Brain pericyte (primary cell): ENCODE measurements around the gene CACUL1.
"Not testable (repeated sequence)": the region's sequence is repeated elsewhere in the genome, so short reads cannot be mapped to it uniquely, and the experiment has no call there.

ENCODE experiments used
- DNase-seq: peaks from one replicate; pipeline ENCODE4 v3.0.0-alpha.2; 2012; ENCODE audit warnings: low read depth, low spot score

Gene CACUL1

DNA sequence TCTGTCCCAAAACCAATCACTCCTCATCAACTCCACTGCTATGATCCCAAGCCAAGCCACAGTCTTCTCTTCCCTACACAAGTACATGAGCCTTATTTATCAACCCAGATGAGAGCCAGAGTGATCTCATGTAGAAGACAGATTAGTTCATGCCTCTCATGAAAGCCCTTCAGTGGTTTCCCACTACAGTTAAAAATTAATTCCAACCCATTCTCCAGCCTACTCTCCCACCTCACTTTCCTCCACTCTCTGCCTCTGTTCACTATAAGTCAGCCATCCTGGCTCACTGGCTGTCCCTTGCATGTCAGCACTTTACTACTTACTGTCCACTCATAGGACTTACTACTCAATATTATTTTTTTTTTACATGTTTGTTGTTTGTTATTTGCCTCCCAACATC lies 67.3 kb downstream of the CACUL1 start:
- DNase-seq: no peak

- no peak for DNase-seq
These were observed 72.2 kb downstream of the CACUL1 start for GRCh38 chr10:118682533-118682932.

GRCh38 chr10:118680197-118680596 lies 74.6 kb downstream of the CACUL1 start:
- DNase-seq: no peak

GRCh38 chr10:118674226-118674919 lies 80.4 kb downstream of the CACUL1 start:
- no peak for DNase-seq

- no peak for DNase-seq
These were observed 81.7 kb downstream of the CACUL1 start for GRCh38 chr10:118672766-118673715.

GRCh38 chr10:118672153-118672552 lies 82.6 kb downstream of the CACUL1 start:
- DNase-seq: no peak

GRCh38 chr10:118671221-118671620 lies 83.5 kb downstream of the CACUL1 start:
- DNase-seq: not testable (repeated sequence)

- no peak for DNase-seq
These were observed 84.2 kb downstream of the CACUL1 start for GRCh38 chr10:118670472-118671124.

DNA sequence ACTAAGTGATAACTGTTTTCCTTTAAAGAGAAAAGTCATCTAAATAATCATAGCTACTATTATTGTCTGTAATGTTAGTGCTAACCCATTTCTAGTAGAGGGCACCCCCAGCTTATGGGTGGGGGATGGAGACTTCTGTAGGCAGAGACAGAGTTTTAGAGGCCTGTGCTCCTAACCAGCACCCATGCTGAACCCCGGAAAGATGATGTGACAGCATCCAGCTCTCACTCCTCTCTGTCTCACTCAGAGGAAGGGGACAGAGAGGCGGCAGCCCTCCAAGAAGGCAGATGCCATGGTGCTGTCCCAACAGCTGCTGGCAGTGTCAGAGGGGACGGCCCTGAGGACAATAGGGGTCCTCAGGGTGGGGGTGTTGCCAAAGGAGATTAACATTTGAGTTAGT lies 84.9 kb downstream of the CACUL1 start:
- no peak for DNase-seq

GRCh38 chr10:118669020-118669791 lies 85.6 kb downstream of the CACUL1 start:
- no peak for DNase-seq

DNA sequence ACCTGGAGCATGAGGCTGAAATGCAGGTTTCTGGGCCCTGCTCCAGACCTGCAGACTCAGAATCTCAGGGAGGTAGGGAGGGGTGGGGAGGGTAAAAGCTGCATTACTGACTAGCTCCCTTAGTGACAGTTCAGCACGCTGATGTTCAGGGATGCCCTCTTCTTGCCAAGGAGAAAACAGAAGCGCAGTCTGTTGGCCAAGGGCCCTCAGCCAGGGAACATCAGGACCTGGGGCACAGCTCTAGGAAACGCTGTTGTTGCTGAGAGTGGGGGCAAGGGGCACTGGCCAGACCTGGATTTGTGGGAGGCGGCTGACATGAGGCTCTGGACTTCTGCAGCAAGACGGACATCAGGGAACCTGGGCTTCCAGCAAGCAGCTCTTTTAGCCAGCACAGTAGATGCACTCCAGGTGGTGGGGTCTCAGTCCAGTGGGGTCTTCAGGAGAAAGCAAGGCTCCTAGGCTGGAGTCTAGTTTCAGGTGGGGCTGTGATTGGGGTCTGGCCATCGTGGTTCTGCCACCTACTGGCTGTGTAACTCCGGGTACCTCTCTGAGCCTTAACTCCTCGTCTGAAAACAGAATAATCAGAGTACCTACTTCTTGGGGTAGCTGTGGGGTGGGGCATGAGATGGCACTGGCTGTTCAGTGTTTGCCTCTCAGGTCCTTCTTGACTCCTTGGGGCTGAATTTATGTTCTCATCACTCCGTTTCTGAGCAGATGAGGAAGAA lies 86.4 kb downstream of the CACUL1 start:
- DNase-seq: no peak

DNA sequence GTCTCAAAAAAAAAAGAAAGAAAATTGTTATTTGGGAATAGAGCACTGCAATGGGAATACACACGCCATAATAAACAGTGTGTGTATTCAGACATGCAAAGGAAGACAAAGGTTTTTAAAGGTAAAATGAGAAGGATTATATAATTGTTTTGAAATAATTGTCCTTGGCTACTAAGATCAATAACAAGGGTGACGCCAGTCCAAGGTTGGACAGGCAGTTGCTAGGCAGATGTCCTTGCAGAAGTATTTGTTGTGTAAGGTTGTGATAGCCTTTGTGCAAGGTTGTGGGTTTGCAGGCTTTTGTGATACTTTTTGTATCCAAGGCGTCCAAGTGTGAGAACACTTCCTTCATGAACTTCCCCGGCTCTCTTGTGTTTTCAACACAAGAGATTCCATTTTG lies 87.0 kb downstream of the CACUL1 start:
- DNase-seq: no peak

GRCh38 chr10:118666350-118666749 lies 88.4 kb downstream of the CACUL1 start:
- no peak for DNase-seq

GRCh38 chr10:118664321-118664720 lies 90.4 kb downstream of the CACUL1 start:
- DNase-seq: no peak

- DNase-seq: no peak
These were observed 91.6 kb downstream of the CACUL1 start for GRCh38 chr10:118663176-118663575.

GRCh38 chr10:118662228-118663035 lies 92.3 kb downstream of the CACUL1 start:
- no peak for DNase-seq

DNA sequence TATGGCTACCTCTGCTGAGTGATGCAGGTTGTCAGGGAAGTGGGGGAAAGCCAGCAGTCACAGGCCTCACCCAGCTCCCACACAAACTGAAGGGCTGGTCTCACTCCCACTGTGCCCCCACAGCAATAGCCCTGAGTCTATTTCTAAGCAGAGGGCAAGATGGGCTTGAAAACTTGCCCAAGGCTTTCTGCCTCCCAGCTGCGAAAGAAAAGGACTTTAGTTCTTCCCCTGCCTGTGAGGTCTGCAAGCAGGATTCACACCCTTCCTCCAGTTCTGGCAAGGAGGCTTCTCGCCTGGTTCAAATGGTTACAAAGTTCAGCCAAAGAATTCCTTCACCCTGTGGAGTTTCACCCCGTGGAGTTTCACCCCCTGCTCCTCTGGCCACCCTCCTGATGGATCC lies 96.0 kb downstream of the CACUL1 start:
- no peak for DNase-seq

DNA sequence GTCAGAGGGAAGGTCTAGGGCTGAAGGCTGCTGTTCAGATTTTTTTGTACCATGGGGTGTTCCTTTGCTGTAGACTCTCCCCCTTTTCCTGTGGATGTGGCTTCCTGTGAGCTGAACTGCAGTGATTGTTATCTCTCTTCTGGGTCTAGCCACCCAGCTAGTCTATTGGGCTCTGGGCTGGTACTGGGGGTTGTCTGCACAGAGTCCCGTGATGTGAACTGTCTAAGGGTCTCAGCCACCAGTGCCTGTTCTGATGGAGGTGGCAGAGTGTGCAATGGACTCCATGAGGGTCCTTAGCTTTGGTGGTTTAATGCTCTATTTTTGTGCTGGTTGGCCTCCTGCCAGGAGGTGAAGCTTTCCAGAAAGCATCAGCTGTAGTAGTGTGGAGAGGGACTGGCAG lies 96.6 kb downstream of the CACUL1 start:
- DNase-seq: not testable (repeated sequence)

- not testable (repeated sequence) for DNase-seq
These were observed 109.5 kb downstream of the CACUL1 start for GRCh38 chr10:118645294-118645693.

DNA sequence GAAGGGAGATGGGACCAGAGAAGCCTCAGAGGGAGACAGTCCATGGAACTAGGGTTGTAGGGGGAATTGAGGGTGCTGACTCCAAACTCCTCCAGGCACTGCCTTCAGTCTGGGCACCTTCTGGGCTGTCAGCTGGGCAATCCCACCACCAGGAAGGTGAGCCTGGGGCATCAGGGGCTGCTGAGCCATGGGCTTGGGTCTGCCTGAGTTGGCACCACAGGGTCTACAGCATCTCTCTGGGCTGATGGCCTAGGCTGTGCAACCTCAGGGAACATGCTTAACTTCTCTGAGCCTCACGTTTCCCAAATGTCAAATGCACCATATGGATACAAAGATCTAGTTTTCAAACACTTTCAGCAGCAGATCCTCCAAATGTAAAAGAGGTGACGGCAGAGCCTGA lies 112.5 kb downstream of the CACUL1 start:
- no peak for DNase-seq
